Left lung (tissue), 10 donors: ENCODE results near the gene SOS2. TPM values are rescaled to one million over a fixed set of nuclear protein-coding genes. Genes with fewer than 3 reads are reported as not detected.

ENCODE experiments used
- ATAC-seq: fragments of 200-7000 bp; cut with Tn5 transposase; one replicate; pipeline ENCODE4 v1.9.1; 2020; ENCODE audit warnings: moderate library complexity
- DNase-seq, 4 donors: peaks; one replicate each; pipeline ENCODE4 v3.0.0-alpha.2; 2013 to 2020
- H3K27ac ChIP-seq, 2 donors: fragments of 200-600 bp; sonication (generic) in 1 of 2; one replicate each; pipeline versions ENCODE4 v1.5.0 to v1.8.0; 2020 to 2021
- H3K27me3 ChIP-seq, 2 donors: fragments of 200-600 bp; sonication (generic) in 1 of 2; one replicate each; pipeline versions ENCODE4 v1.5.0 to v1.8.0; 2020 to 2021
- H3K36me3 ChIP-seq, 2 donors: fragments of 200-600 bp; sonication (generic) in 1 of 2; one replicate each; pipeline versions ENCODE4 v1.5.0 to v1.8.0; 2020 to 2021
- H3K4me1 ChIP-seq, 2 donors: fragments of 200-600 bp; one replicate each; pipeline ENCODE4 v1.8.0; 2021
- H3K4me3 ChIP-seq, 2 donors: fragments of 200-600 bp; sonication (generic) in 1 of 2; one replicate each; pipeline versions ENCODE4 v1.5.0 to v1.8.0; 2020 to 2021; ENCODE audit warnings: mild to moderate bottlenecking in 1 of 2
- H3K9me3 ChIP-seq, 2 donors: fragments of 200-600 bp; sonication (generic) in 1 of 2; one replicate each; pipeline versions ENCODE4 v1.5.0 to v1.8.0; 2020 to 2021
- intact Hi-C, 2 donors: fragments of 100-400 bp; cut with DNase I; formaldehyde crosslinking; loops; one replicate each; pipeline versions ENCODE4 v1.11.2 to v1.14.2; 2022
- polyA plus RNA-seq, 6 donors: library from polyadenylated mRNA; unstranded; fragments of 120-200 nt; gene quantifications; one replicate each; pipeline ENCODE4 v1.2.1, GENCODE V29; 2013; ENCODE audit not compliant: insufficient read length in 6 of 6
- total RNA-seq, 2 donors: library from RNA; stranded (reverse); fragmentation: NEBNext Ultra II Directional; extraction: Animal tissue kit (Norgen Biotek cat#: 25700); gene quantifications; one replicate each; pipeline ENCODE4 v1.2.1, GENCODE V29; 2021
- TF ChIP-seq, protein P1 (sequence below), 2 donors: fragments of 200-600 bp; sonication (generic) in 1 of 2; IDR thresholded peaks; one replicate each; pipeline versions ENCODE4 v1.5.0 to v1.8.0; 2021; ENCODE audit warnings: antibody characterized with exemption in 2 of 2
- donor health status: DM: no; HTN: yes; CAD: no.
- donor health status: DM: no; HTN: no; CAD: no.

SOS2 gene
- total and polyA plus RNA-seq, 8 donors = 27.8 to 37.6 (median 36.4) TPM

DNA sequence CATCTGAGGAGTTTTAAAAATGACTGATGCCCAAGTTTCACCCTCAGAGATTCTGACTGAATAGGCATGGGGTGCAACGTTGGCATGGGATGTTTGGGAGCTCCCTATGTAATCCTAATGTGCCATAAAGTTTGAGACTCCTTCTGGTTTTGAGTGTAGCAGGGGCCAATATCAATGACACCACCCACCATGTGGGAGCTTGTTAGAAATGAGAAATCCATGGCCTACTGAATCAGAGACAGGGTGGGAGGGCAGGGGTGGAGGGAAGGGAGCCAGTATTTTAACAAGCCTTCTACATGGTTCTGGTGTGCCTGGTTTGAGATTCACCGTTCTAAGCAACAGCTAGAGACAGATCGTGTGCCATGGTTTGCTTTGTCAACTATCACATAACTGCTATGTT is 161.1 kb downstream of the SOS2 start:
- Histone ChIP-seq H3K9me3 (no peaks in the 10 kb centered on the region), H3K4me1 (no peaks in the 10 kb centered on the region), H3K27ac (no peak overlapping the region), H3K36me3 (no peaks in the 10 kb centered on the region), H3K4me3 (no peak overlapping the region), H3K27me3 (no peaks in the 10 kb centered on the region)
- DNase-seq = no peak
- TF ChIP-seq, protein P1, sequence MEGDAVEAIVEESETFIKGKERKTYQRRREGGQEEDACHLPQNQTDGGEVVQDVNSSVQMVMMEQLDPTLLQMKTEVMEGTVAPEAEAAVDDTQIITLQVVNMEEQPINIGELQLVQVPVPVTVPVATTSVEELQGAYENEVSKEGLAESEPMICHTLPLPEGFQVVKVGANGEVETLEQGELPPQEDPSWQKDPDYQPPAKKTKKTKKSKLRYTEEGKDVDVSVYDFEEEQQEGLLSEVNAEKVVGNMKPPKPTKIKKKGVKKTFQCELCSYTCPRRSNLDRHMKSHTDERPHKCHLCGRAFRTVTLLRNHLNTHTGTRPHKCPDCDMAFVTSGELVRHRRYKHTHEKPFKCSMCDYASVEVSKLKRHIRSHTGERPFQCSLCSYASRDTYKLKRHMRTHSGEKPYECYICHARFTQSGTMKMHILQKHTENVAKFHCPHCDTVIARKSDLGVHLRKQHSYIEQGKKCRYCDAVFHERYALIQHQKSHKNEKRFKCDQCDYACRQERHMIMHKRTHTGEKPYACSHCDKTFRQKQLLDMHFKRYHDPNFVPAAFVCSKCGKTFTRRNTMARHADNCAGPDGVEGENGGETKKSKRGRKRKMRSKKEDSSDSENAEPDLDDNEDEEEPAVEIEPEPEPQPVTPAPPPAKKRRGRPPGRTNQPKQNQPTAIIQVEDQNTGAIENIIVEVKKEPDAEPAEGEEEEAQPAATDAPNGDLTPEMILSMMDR (IDR thresholded peaks at IDR 0.05) = no peak
- intact Hi-C loops = no loop called here
- ATAC-seq = no peak

DNA sequence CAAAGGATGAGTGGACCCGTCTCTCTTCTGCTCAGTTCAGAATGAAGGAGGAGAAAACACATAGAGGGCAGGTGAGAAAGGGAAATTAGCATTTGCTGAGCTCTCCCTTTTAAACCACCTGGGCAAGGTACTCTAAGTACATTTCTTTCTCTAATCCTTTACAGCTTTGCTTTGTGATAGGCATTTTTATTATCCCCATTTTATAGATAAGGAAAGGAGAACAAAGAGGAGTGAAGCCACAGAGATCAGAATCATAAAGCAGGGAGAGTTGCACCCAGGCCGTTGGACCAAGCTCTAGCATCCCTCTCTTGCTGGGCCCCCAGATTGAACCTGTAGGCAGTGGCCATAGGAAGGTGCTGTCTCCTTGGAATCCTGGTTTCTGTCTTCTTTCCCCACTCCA is 162.1 kb downstream of the SOS2 start:
- Histone ChIP-seq H3K27ac (no peak overlapping the region), H3K36me3 (no peaks in the 10 kb centered on the region), H3K9me3 (no peaks in the 10 kb centered on the region), H3K27me3 (no peaks in the 10 kb centered on the region), H3K4me1 (peaks cover 0 to 4% of the 10 kb centered on the region in 2 donors), H3K4me3 (no peak overlapping the region)
- intact Hi-C loops = no loop called here
- DNase-seq (no peak), ATAC-seq (no peak)
- TF ChIP-seq, protein P1 (IDR thresholded peaks at IDR 0.05) = no peak

DNA sequence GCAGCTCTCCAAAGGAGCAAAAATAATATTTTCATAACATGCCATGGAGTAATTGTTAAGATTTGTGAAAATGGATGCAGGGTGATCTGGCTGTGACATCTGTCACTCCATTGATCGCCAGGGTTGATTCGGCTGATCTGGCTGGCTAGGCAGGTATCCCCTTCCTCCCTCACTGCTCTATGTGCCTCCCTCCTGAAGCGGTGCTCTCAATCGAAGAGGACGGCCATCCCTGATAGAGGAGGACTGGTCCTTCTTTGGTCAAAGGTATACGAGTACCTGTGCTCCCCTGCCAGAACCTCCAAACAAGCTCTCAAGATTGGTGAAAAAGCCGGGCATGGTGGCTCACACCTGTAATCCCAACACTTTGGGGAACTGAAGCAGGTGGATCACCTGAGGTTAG is 162.9 kb downstream of the SOS2 start:
- no peak overlapping the region for H3K27ac ChIP-seq
- ATAC-seq (no peak), DNase-seq (no peak)
- H3K9me3 ChIP-seq = no peaks in the 10 kb centered on the region
- H3K4me3 ChIP-seq = no peak overlapping the region
- H3K4me1 ChIP-seq = peaks cover 0 to 11% of the 10 kb centered on the region in 2 donors
- no peaks in the 10 kb centered on the region for H3K36me3 ChIP-seq
- intact Hi-C loops = no loop called here
- TF ChIP-seq, protein P1 (IDR thresholded peaks at IDR 0.05) = no peak
- H3K27me3 ChIP-seq = no peaks in the 10 kb centered on the region

DNA sequence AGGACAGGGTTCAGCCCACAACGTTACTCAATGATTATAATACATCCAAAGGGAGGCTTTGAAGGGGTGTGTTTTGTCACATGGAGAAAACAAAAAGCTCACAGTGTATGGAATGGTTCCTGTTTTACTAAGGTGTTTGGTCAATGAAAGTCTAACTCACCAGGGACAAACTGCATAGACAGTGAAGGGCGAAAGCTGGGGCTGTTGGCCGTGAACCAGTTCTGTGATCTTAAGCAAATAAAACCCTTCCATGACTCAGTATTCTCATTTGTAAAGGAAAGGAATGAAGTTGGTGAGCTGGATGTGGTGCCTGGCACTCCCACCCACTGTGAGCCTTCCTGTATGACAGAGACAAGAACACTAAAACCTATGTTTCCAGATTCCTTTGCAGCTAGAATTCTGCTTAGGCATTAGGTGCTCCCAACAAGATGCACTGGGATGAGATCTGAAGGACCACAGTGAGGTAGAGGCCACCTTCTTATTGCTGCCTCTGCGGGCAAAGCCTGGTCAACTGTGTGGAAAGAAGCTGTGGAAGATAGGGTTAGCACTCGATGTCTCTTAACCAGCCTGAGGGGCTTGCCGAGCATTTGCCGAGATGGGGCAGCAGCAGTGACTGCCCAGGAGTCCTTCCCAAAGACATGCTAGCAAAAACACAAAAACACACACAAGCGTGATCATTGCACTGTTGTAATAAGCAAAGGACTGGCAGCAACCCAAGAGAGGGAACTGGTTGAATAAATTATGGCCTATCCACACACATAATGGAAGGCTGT is 163.5 kb downstream of the SOS2 start:
- intact Hi-C loops = no loop called here

More for the DNA sequence above, 163.5 kb downstream of the SOS2 start:
- Histone ChIP-seq H3K27me3 (no peaks in the 10 kb centered on the region), H3K27ac (no peak overlapping the region), H3K36me3 (no peaks in the 10 kb centered on the region), H3K9me3 (no peaks in the 10 kb centered on the region), H3K4me1 (peaks cover 0 to 12% of the 10 kb centered on the region in 2 donors), H3K4me3 (no peak overlapping the region)
- TF ChIP-seq, protein P1 (IDR thresholded peaks at IDR 0.05) = no peak
- DNase-seq = no peak
- ATAC-seq = no peak

Other genes starting within 250 kb of the SOS2 start
- gene VCPKMT, start 115.0 kb downstream of the SOS2 start, total RNA-seq = 1 to 10 TPM; 5.8 to 9.3 TPM
- 10 to 100 TPM; 14.3 to 21.5 (median 16.3) TPM for gene VCPKMT, start 115.0 kb downstream of the SOS2 start, polyA plus RNA-seq
- 1 to 10 TPM; 4.6 to 5.5 TPM for gene L2HGDH, start 80.7 kb upstream of the SOS2 start, total RNA-seq
- 1 to 10 TPM; 5.9 to 6.5 (median 6.4) TPM for gene L2HGDH, start 80.7 kb upstream of the SOS2 start, polyA plus RNA-seq
- gene DMAC2L, start 80.7 kb upstream of the SOS2 start, total RNA-seq = 10 to 100 TPM; 15.7 to 18.8 TPM
- gene DMAC2L, start 80.7 kb upstream of the SOS2 start, polyA plus RNA-seq = 10 to 100 TPM; 23.0 to 26.6 (median 24.3) TPM
- gene CDKL1, start 165.3 kb upstream of the SOS2 start, total RNA-seq = 10 to 100 TPM; 19.3 to 22.2 TPM
- 10 to 100 TPM; 12.0 to 18.9 (median 15.0) TPM for gene CDKL1, start 165.3 kb upstream of the SOS2 start, polyA plus RNA-seq